ENCODE data around the gene SEPTIN3.
"Not testable (repeated sequence)": the region's sequence is repeated elsewhere in the genome, so short reads cannot be mapped to it uniquely, and the experiment has no call there.

Gene SEPTIN3

GRCh38 chr22:41940832-41941765, 28.1 kb upstream of the SEPTIN3 start:
- DNase-seq (ENCODE audit: low read depth in 2 of 2), result peak; percentile 70 to 74

GRCh38 chr22:41943661-41944209, 25.5 kb upstream of the SEPTIN3 start:
- no peak for DNase-seq (ENCODE audit: low read depth in 2 of 2)

GRCh38 chr22:41946629-41947423, 22.4 kb upstream of the SEPTIN3 start, which contains the start of gene CENPM:
CENPM (minus strand) TSS chr22:41947152; CDS start chr22:41947076, 76 bp downstream.
- peak; percentile 53 to 79 for DNase-seq (ENCODE audit: low read depth in 2 of 2)

- no peak for DNase-seq (ENCODE audit: low read depth in 2 of 2)
Observed at GRCh38 chr22:41947424-41948080, 21.7 kb upstream of the SEPTIN3 start.

GRCh38 chr22:41948142-41948541, 21.1 kb upstream of the SEPTIN3 start:
- DNase-seq (ENCODE audit: low read depth in 2 of 2), result no peak

GRCh38 chr22:41948928-41949296, 20.3 kb upstream of the SEPTIN3 start:
- DNase-seq (ENCODE audit: low read depth in 2 of 2), result not testable (repeated sequence)

- DNase-seq (ENCODE audit: low read depth in 2 of 2), result no peak
Observed at GRCh38 chr22:41949297-41949965, 19.8 kb upstream of the SEPTIN3 start.

- no peak for DNase-seq (ENCODE audit: low read depth in 2 of 2)
Observed at GRCh38 chr22:41951898-41952474, 17.3 kb upstream of the SEPTIN3 start, which contains the start of gene SMIM45. SMIM45 (plus strand) TSS chr22:41952150.

- no peak for DNase-seq (ENCODE audit: low read depth in 2 of 2)
Observed at GRCh38 chr22:41952713-41953112, 16.5 kb upstream of the SEPTIN3 start.

- no peak for DNase-seq (ENCODE audit: low read depth in 2 of 2)
Observed at GRCh38 chr22:41957941-41958556, 11.2 kb upstream of the SEPTIN3 start.

GRCh38 chr22:41963453-41964111, 5.7 kb upstream of the SEPTIN3 start:
- DNase-seq (ENCODE audit: low read depth in 2 of 2), result no peak

- DNase-seq (ENCODE audit: low read depth in 2 of 2), result no peak
Observed at GRCh38 chr22:41964112-41964491, 5.1 kb upstream of the SEPTIN3 start.

- DNase-seq (ENCODE audit: low read depth in 2 of 2), result no peak
Observed at GRCh38 chr22:41966225-41966606, 3.0 kb upstream of the SEPTIN3 start.

GRCh38 chr22:41966607-41967240, 2.5 kb upstream of the SEPTIN3 start:
- no peak for DNase-seq (ENCODE audit: low read depth in 2 of 2)

- DNase-seq (ENCODE audit: low read depth in 2 of 2), result no peak
Observed at GRCh38 chr22:41968601-41969000, 642 bp upstream of the SEPTIN3 start.

- no peak for DNase-seq (ENCODE audit: low read depth in 2 of 2)
Observed at GRCh38 chr22:41970601-41971000, 1.4 kb downstream of the SEPTIN3 start.

GRCh38 chr22:41971431-41971830, 2.2 kb downstream of the SEPTIN3 start:
- DNase-seq (ENCODE audit: low read depth in 2 of 2), result no peak

GRCh38 chr22:41974691-41975290, 5.5 kb downstream of the SEPTIN3 start:
- DNase-seq (ENCODE audit: low read depth in 2 of 2), result no peak

Data from stimulated activated CD4-positive, alpha-beta T cell treated with anti-CD3 and anti-CD28 coated beads, Interleukin-1b, Interleukin-23, amount 100 ng/mL, for 1 hour (primary cell).